ENCODE results near the gene CLCNKA. TPM values are rescaled to one million over a fixed set of nuclear protein-coding genes. Genes with fewer than 3 reads are reported as not detected.

CLCNKA gene
- total and polyA plus RNA-seq, 8 donors, result 0.12 to 1.4 (median 0.84) TPM

GRCh38 chr1:15988856-15989736 lies 32.7 kb upstream of the CLCNKA start:
- TF ChIP-seq CTCF (IDR thresholded peaks at IDR 0.05), result no peak
- Histone ChIP-seq H3K27ac (no peak overlapping the region), H3K27me3 (no peaks in the 10 kb centered on the region), H3K9me3 (no peaks in the 10 kb centered on the region), H3K4me1 (peaks cover 0 to 6% of the 10 kb centered on the region in 2 donors), H3K4me3 (no peak overlapping the region), H3K36me3 (no peaks in the 10 kb centered on the region)
- intact Hi-C loops (cut with DNase I), result no loop called here
- ATAC-seq, result no peak
- DNase-seq, result no peak

- no peaks in the 10 kb centered on the region for H3K36me3 ChIP-seq
- no peak overlapping the region for H3K27ac ChIP-seq
- intact Hi-C loops (cut with DNase I), result loop anchor here in 1 of 2 donors (5.0 kb wide), 1 partner anchor 172 kb away; no protein-coding TSS in a partner anchor
- DNase-seq (no peak), ATAC-seq (no peak)
- TF ChIP-seq CTCF (IDR thresholded peaks at IDR 0.05), result no peak
- H3K4me3 ChIP-seq, result no peak overlapping the region
- no peaks in the 10 kb centered on the region for H3K27me3 ChIP-seq
- H3K4me1 ChIP-seq, result peaks cover 0 to 6% of the 10 kb centered on the region in 2 donors
- H3K9me3 ChIP-seq, result no peaks in the 10 kb centered on the region
These were observed 32.1 kb upstream of the CLCNKA start for GRCh38 chr1:15989776-15990175.

- Histone ChIP-seq H3K4me1 (no peaks in the 10 kb centered on the region), H3K27ac (no peak overlapping the region), H3K9me3 (no peaks in the 10 kb centered on the region), H3K36me3 (no peaks in the 10 kb centered on the region), H3K27me3 (no peaks in the 10 kb centered on the region), H3K4me3 (no peak overlapping the region)
- no peak for TF ChIP-seq CTCF (IDR thresholded peaks at IDR 0.05)
- intact Hi-C loops (cut with DNase I), result loop anchor here in 1 of 2 donors (5.0 kb wide), 1 partner anchor 174 kb away; no protein-coding TSS in a partner anchor
- DNase-seq, result no peak
- no peak for ATAC-seq
These were observed 30.2 kb upstream of the CLCNKA start for GRCh38 chr1:15991427-15992186.

GRCh38 chr1:15992187-15992553 lies 29.7 kb upstream of the CLCNKA start:
- H3K4me1 ChIP-seq, result no peaks in the 10 kb centered on the region
- ATAC-seq, result no peak
- H3K27ac ChIP-seq, result no peak overlapping the region
- H3K9me3 ChIP-seq, result no peaks in the 10 kb centered on the region
- DNase-seq, result no peak
- no peaks in the 10 kb centered on the region for H3K36me3 ChIP-seq
- H3K27me3 ChIP-seq, result no peaks in the 10 kb centered on the region
- no peak for TF ChIP-seq CTCF (IDR thresholded peaks at IDR 0.05)
- H3K4me3 ChIP-seq, result no peak overlapping the region
- intact Hi-C loops (cut with DNase I), result loop anchor here in 1 of 2 donors (5.0 kb wide), 1 partner anchor 175 kb away; no protein-coding TSS in a partner anchor

All from left lung (tissue), 10 donors.